Skin of body (tissue), 2 donors: ENCODE measurements around the gene MED27. TPM values are rescaled to one million over a fixed set of nuclear protein-coding genes. Genes with fewer than 3 reads are reported as not detected.

Experiments used
- DNase-seq: peaks from one replicate; lab custom pipeline; 2025; lab: John Stamatoyannopoulos, UW
- total RNA-seq: library from RNA; depleted of rRNA; stranded (reverse); fragments of >200 nt; gene quantifications from one replicate; pipeline ENCODE4 v1.2.3, GENCODE V29; 2014

Gene MED27
- total RNA-seq, 1 donor from 2014 or later = 10.9 TPM

DNA sequence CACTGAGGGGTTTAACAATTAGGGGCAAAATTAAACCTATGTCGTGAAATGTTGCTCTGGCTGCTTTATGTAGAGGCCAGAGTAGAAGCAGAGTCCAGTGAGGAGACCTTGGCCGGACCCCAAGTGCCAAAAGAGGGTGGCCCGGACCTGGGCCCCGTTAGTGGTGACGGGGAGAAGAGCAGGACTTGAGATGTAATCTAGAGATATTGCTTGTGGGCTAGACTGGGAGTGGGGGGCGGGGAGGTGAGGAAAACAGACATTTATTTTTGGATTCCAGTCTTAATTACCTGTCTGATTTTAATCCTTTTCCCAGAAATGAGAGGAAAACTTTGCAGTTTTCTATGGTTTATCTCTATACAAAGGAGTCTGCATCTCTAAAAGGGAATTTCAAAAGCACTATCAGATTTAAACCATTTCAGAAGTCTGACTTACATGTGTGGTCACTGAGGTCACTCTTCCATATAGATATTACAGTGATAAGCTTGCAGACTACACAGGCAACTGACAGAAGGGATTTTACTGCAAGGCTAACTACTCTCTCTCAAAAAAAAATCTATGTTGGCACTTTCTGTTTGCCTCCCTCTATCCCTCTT lies 108.1 kb downstream of the MED27 start:
- no peak for DNase-seq

GRCh38 chr9:131969469-131969989 lies 110.1 kb downstream of the MED27 start:
- no peak for DNase-seq

DNA sequence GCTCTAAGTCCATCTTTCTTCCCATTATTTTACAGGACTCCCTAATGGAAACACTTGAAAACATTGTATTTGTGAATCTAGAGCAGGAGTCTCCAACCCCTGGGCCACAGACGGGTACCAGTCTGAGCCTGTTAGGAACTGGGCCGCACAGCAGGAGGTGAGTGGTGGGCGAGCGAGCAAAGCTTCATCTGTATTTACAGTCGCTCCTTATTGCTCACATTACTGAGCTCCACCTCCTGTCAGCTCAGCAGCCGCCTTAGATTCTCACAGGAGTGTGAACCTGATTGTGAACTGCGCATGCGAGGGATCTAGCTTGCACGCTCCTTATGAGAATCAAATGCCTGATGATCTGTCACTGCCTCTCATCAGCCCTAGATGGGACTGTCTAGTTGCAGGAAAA lies 111.0 kb downstream of the MED27 start:
- DNase-seq = no peak

DNA sequence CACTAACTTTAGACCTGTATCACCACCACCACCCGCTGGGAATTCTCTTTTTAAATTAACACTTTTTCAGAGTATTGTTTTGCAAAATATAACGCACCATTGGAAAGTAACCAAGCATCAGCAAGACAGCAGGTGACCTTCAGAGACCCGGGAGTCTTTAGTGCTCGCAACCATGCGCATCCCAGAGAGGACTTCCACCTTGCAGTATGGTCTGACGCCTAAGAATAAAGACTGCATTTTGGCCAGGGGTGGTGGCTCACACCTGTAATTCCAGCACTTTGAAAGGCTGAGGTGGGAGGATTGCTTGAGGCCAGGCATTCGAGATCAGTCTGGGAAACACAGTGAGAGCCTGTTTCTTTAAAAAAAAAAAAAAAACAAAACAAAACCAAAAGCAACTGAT lies 113.8 kb downstream of the MED27 start:
- no peak for DNase-seq

- DNase-seq = no peak
Measured at GRCh38 chr9:131965103-131965502, 114.6 kb downstream of the MED27 start.

DNA sequence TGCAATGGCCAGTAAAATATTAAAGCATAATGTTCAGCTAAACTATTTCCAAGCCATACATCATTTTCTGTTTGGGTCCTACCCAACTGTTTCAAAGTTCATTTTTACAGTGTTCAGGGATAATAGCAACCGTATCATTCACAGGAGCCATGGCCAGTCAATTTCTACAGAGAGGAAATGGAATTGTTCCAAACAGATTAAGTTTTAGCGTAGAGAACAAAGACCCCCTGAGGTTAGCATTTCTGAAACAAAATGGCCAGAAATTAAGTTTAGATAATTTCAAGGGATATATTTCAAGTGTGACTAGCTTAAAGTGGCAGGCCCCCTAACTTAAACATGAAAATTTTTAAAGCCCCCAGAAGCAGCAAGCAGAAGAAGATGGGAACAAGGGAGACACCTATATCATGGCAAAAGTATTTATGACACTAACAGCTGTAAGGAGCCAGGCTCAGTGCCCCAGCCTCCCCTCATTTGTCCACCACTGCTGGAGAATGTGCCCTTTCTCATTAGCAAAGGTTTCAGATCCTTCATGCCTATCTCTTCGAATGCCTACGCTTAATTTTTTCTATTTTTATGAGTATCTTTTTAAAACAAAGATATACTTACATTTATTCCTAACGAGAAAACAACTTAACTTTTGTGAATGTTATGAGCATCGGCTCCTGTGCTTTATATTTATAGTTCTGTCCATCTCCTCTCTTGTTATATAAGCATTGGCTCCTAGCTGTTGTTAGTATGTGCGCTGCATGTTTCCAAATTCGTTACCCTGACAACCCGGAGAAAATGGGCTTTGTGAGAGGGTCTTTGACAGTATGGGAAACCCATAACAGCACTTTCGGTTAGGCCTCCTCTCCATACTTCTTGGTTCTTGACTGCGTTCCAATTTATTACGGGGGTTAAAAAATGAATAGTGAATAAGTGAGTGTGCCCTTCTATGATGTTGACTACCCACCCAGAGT lies 116.3 kb downstream of the MED27 start:
- DNase-seq = no peak

DNA sequence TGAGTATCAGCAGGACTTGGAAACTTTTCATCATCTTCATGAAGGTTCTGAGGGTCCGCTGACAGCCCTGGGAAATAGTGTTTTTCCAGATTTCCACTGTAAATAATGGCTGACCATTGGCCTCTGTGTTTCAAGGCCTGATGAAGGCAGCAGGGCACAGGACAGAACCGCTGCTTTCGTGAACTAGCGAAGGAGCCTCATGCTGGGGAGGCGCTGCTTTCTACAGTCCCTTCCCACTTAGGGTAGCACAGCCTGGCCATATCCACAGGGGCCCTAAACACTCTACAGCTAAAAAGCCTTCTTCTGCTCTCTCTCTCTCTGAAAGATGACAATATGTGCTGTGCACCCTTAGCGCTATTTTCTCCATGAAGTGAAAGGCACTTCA lies 118.2 kb downstream of the MED27 start:
- DNase-seq = no peak

GRCh38 chr9:131960851-131961495 lies 118.7 kb downstream of the MED27 start:
- no peak for DNase-seq

DNA sequence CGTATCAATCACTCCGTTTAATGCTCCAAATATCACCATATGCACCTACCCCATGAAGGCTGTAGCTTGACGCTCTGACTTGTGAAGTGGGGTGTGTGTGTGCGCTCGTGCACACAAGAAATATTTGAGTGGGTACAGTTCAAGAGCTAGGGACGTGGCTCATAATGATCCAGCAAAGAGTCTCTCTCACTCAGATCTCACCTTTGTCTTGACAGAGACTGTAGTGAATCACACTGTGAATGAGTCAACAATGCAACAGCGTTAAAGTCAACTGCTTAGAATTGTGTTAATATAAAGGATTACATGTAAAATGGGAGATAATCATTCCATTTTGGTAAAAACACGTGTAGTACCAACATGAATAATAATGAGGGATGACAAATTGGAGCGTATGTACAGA lies 119.4 kb downstream of the MED27 start:
- no peak for DNase-seq

GRCh38 chr9:131959887-131960286 lies 119.8 kb downstream of the MED27 start:
- no peak for DNase-seq

DNA sequence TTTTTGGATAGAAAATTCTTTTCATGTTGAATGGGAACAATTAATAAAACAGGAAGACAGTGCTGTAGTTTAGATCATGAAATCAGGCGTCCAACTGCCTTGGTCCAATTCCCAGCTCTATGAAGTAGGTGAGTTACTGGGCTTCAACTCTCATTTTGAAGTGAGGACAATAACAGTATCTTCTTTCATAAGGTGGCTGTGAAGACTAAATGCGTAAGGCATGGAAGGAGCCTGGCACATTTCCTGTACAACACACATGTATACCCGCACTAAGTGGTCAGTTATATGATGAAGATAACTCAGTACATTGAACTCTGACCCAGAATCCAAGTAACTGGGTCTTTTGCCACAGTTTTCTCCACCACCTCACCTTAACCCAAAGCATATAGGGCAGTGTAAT lies 120.6 kb downstream of the MED27 start:
- DNase-seq = no peak

DNA sequence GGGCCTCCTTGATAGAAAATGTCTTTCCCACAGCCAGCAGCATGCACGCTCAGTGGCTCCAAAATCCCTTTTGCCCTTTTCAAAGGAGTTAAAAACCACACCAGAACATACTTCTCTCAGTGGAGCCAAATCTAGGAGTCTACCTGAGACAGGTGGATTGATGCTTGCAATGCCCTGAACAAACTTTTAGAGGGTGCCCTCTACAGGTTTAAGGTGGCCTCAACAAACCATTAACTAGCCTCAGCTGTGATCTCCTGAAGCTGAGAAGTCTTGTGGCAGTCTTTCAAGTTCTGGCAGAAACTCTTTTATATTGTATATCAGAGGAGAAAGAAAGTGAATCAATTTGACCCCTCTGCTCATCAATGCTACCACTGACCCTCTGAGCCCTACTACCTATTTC lies 125.4 kb downstream of the MED27 start:
- no peak for DNase-seq

GRCh38 chr9:131951905-131952304 lies 127.8 kb downstream of the MED27 start:
- no peak for DNase-seq

DNA sequence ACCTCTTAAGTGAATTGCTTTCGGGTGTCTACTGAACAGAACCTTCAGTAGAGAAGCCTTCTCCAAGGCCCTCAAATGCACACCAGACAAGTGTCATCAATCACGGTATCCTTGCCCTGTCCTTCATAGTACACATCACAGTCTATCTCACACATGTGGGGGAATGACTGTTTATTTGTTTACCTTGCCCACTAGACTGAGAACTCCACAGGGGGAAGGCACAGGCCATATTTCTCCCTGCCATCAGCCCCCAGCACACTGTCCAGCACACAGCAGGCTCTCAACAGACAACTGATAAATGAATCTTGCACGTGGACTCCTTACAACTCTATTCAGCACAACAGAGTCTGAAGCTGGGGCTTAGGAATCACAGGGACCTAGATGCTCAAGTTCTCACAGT lies 128.5 kb downstream of the MED27 start:
- DNase-seq = no peak

DNA sequence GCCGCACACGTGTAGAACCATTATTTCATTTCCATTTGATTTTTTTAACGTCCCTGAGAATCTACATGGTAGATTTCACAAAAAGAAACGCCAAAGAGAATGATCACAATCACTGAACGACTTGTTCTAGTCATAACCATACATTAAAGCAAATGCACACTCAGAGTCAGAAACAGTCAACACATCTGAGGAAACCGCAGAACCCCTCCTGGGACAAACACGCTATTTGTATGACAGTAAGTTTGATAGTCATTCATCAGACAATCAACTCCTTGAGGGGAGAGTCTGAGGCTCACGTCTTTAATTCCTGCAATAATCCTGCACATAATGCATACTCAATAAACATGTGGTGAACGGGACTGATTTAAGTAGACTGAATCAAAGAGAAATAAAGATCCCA lies 129.2 kb downstream of the MED27 start:
- no peak for DNase-seq

DNA sequence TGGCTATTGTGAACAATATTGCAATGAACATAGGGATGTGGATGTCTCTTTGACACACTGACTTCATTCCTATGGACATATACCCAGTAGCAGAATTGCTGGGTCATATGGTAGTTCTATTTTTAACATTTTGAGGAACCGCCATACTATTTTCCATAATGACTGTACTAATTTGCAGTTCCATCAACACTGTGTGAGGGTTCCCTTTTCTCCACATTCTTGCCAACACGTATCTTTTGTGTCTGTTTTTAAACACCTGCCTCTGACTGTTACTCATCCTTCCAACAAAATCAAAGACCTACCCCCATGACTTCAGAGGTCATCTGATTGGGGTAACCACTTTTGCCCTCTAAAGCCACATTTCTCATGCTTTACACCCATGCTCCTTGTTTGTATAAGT lies 133.5 kb downstream of the MED27 start:
- DNase-seq = no peak

- no peak for DNase-seq
Measured at GRCh38 chr9:131943351-131943841, 136.3 kb downstream of the MED27 start.

DNA sequence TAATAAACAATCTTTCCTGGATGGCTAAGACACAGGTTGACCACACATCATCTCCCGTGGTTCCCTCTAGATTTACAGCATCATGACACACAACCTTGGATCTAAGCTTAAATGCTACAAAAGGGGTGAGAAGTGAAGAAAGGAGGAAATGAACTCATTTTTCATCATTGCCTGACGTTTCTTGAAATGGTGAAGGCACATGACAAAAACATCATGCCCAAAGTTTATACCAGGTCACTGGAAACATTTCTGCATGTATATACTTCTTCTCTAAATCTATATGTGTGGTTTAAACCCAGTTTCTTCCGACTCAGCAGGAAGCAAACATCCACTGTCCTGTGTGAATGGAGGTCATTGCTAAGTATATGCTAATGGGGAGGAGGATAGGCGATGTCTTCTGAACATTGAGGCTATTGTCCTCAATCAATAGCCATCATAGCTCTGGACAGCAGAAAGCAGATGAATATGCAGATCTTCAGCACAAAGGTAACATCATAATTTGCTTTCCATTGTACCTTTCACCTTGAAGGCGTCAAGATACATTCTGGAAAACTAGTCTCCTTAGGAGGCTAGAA lies 137.4 kb downstream of the MED27 start:
- DNase-seq = no peak

DNA sequence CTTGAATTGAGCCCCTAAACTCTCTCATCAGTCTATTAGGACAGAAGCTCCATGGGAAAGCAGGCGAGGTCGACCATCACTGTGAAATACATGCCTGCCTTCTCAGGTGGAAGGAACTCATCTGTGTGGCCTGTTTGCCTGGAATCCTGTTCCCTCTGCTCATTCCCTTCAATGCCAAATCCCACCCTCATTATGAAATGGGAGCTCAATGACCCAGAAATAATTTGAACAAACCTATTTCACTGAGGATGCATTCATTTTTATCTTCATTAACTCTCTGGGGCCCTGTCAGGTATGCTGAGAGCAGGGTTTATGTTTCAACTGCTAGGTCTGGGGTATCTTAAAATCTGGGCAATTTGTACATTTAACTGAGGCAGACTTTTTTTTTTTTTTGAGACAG lies 142.2 kb downstream of the MED27 start:
- no peak for DNase-seq

GRCh38 chr9:131936929-131937328 lies 142.7 kb downstream of the MED27 start:
- no peak for DNase-seq

GRCh38 chr9:131934673-131935072 lies 145.0 kb downstream of the MED27 start:
- no peak for DNase-seq

DNA sequence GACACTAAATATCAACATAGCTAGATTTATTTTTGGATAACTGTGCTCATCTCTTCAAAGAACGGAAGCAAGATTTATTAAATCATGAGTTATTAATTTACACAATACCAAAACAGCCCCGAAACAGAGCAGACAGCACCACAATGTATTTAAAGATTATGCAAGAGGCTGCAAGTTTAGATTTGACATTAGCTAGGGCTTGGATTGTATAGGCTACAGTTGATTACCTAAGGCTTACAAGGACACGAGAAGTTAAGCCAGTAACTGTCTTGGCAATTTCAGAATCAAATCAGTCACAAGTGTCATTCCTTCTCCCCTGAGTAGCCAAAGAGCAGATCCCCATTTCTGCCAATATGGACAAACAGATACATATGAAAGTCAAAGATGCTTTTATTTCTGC lies 152.6 kb downstream of the MED27 start:
- DNase-seq = no peak
